Non-pigmented ciliary epithelial cell (primary cell): ENCODE results near the gene EHBP1L1.

Experiments
- DNase-seq: peaks from one replicate; pipeline ENCODE4 v3.0.0-alpha.2; 2010; ENCODE audit warnings: low read depth

Gene EHBP1L1

GRCh38 chr11:65616575-65617001 is 40.7 kb downstream of the EHBP1L1 start:
- no peak for DNase-seq

- DNase-seq: no peak
Observed at GRCh38 chr11:65617136-65617850, 41.4 kb downstream of the EHBP1L1 start.

- no peak for DNase-seq
Observed at GRCh38 chr11:65617990-65618751, 42.3 kb downstream of the EHBP1L1 start.

GRCh38 chr11:65618763-65619162 is 42.9 kb downstream of the EHBP1L1 start:
- DNase-seq: no peak

- DNase-seq: no peak
Observed at GRCh38 chr11:65619281-65619928, 43.6 kb downstream of the EHBP1L1 start.

- no peak for DNase-seq
Observed at GRCh38 chr11:65620666-65621065, 44.8 kb downstream of the EHBP1L1 start.

GRCh38 chr11:65621460-65621859 is 45.6 kb downstream of the EHBP1L1 start:
- no peak for DNase-seq

- DNase-seq: no peak
Observed at GRCh38 chr11:65622011-65622410, 46.2 kb downstream of the EHBP1L1 start.

- DNase-seq: no peak
Observed at GRCh38 chr11:65623177-65623576, 47.3 kb downstream of the EHBP1L1 start.

- no peak for DNase-seq
Observed at GRCh38 chr11:65623852-65624616, 48.2 kb downstream of the EHBP1L1 start.

GRCh38 chr11:65624931-65625627 is 49.2 kb downstream of the EHBP1L1 start:
- DNase-seq: no peak

GRCh38 chr11:65625628-65626342 is 49.9 kb downstream of the EHBP1L1 start:
- no peak for DNase-seq

GRCh38 chr11:65627202-65627601 is 51.3 kb downstream of the EHBP1L1 start:
- DNase-seq: no peak

- DNase-seq: no peak
Observed at GRCh38 chr11:65629579-65629978, 53.7 kb downstream of the EHBP1L1 start.

- no peak for DNase-seq
Observed at GRCh38 chr11:65630215-65630614, 54.4 kb downstream of the EHBP1L1 start.

GRCh38 chr11:65633390-65634108 is 57.7 kb downstream of the EHBP1L1 start:
- DNase-seq: no peak

GRCh38 chr11:65634109-65634436 is 58.2 kb downstream of the EHBP1L1 start:
- DNase-seq: no peak

- DNase-seq: no peak
Observed at GRCh38 chr11:65634440-65634839, 58.6 kb downstream of the EHBP1L1 start.

GRCh38 chr11:65634905-65635731 is 59.3 kb downstream of the EHBP1L1 start:
- DNase-seq: no peak
